Neural crest cell (in vitro differentiated cells): ENCODE data around the gene TUT7. TPM values are rescaled to one million over a fixed set of nuclear protein-coding genes. Genes with fewer than 3 reads are reported as not detected.

Experiments used
- DNase-seq: peaks from one replicate; pipeline ENCODE4 v3.0.0; 2021; ENCODE audit warnings: low read depth, mixed read lengths, low spot score
- H3K27ac Mint-ChIP-seq: one replicate; pipeline ENCODE4 v1.8.0; 2021; ENCODE audit warnings: mild to moderate bottlenecking, mixed read lengths; ENCODE audit not compliant: unreplicated experiment
- H3K27me3 Mint-ChIP-seq: 2 replicates; pipeline ENCODE4 v1.8.0; 2021; ENCODE audit warnings: low read depth, mild to moderate bottlenecking, mixed read lengths
- H3K36me3 Mint-ChIP-seq: 2 replicates; pipeline ENCODE4 v1.8.0; 2021; ENCODE audit warnings: low read depth, mild to moderate bottlenecking, mixed read lengths
- H3K4me1 Mint-ChIP-seq: 2 replicates; pipeline ENCODE4 v1.8.0; 2021; ENCODE audit warnings: mixed read lengths
- H3K4me3 Mint-ChIP-seq: one replicate; pipeline ENCODE4 v1.8.0; 2021; ENCODE audit warnings: mild to moderate bottlenecking, mixed read lengths
- H3K9me3 Mint-ChIP-seq: 2 replicates; pipeline ENCODE4 v1.8.0; 2021; ENCODE audit warnings: mixed read lengths
- total RNA-seq: library from RNA; stranded (reverse); gene quantifications from 2 replicates; pipeline ENCODE4 v1.2.1, GENCODE V29; 2021
- TF ChIP-seq, protein P1 (sequence below): fragments of 200-600 bp; sonication (generic); conservative IDR thresholded peaks from 2 replicates; pipeline ENCODE4 v1.5.0; 2021; ENCODE audit warnings: antibody characterized with exemption, mild to moderate bottlenecking

Gene TUT7
- total RNA-seq, 1 donor from 2014 or later = 16.9 TPM

DNA sequence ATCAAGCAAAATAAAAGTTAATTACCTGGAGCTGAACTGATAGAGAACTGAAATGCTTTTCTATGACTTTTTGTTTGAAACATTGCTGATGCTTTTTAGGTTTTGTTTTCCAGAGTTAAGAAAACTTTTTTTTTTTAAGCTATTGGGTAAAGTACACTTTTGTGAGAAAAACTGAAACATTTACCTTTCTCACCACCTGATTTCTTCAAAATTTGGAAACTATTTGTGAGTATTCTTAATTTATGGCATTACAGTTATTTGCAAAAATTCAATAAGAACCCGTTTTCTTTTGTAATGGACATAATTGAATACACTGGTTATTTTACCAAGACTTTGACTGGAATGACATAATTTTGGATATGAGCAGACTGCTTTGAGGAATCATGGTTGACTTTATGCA, 101.3 kb downstream of the TUT7 start:
- Mint-ChIP-seq H3K4me1 (peaks cover 4% of the 10 kb centered on the region), H3K27me3 (no peaks in the 10 kb centered on the region), H3K27ac (no peak overlapping the region), H3K36me3 (peaks cover 9% of the 10 kb centered on the region), H3K9me3 (peaks cover 3% of the 10 kb centered on the region), H3K4me3 (no peak overlapping the region)
- TF ChIP-seq, protein P1, sequence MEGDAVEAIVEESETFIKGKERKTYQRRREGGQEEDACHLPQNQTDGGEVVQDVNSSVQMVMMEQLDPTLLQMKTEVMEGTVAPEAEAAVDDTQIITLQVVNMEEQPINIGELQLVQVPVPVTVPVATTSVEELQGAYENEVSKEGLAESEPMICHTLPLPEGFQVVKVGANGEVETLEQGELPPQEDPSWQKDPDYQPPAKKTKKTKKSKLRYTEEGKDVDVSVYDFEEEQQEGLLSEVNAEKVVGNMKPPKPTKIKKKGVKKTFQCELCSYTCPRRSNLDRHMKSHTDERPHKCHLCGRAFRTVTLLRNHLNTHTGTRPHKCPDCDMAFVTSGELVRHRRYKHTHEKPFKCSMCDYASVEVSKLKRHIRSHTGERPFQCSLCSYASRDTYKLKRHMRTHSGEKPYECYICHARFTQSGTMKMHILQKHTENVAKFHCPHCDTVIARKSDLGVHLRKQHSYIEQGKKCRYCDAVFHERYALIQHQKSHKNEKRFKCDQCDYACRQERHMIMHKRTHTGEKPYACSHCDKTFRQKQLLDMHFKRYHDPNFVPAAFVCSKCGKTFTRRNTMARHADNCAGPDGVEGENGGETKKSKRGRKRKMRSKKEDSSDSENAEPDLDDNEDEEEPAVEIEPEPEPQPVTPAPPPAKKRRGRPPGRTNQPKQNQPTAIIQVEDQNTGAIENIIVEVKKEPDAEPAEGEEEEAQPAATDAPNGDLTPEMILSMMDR = no peak
- DNase-seq = no peak

DNA sequence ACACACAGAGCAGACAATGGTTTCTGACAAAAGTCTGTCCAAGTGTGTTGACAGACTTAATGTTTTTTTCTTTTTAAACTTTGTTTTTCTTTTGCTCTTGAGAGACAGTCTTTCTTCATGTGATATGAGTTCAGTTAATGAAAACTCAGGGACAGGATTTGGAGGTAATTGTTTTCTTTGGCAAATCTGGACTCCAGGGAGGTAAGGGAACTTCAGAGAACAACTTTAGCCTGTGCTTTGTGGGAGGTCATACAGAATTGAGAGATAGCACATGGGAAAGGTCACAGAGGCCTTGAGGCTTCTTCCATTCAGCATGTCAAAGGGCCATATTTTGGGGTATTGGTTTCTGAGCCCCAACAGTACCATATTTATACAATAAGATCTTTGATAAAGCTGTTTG, 104.1 kb downstream of the TUT7 start:
- no peaks in the 10 kb centered on the region for H3K27me3 Mint-ChIP-seq

DNA sequence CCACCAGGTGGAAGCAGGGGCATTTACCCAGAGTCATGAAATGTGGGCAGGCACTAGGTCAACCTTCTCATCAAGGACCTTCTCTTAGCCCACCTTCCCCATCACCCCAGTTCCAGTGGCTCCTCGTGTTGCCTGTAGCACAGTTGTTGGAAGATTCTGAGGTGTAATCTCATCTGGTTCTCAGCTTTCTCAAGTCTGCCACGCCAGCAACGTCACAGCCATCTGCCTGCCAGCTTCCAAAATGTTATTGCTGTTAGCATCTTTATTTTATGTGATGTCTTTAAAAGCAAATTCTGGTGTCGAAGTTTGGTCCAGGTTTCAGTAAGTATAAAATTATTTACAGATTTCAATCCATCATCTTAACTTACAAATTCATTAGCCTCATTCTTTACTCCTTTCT, 105.5 kb downstream of the TUT7 start:
- H3K4me1 Mint-ChIP-seq = peaks cover 13% of the 10 kb centered on the region
- H3K4me3 Mint-ChIP-seq = no peak overlapping the region
- TF ChIP-seq, protein P1 = no peak
- H3K27me3 Mint-ChIP-seq = no peaks in the 10 kb centered on the region
- no peak overlapping the region for H3K27ac Mint-ChIP-seq
- peaks cover 3% of the 10 kb centered on the region for H3K9me3 Mint-ChIP-seq
- DNase-seq = no peak
- peaks cover 3% of the 10 kb centered on the region for H3K36me3 Mint-ChIP-seq

More for the DNA sequence above, 104.1 kb downstream of the TUT7 start:
- no peak for DNase-seq
- no peak overlapping the region for H3K4me3 Mint-ChIP-seq
- peaks cover 7% of the 10 kb centered on the region for H3K36me3 Mint-ChIP-seq
- TF ChIP-seq, protein P1 = no peak
- H3K4me1 Mint-ChIP-seq = peaks cover 13% of the 10 kb centered on the region
- peaks cover 3% of the 10 kb centered on the region for H3K9me3 Mint-ChIP-seq
- no peak overlapping the region for H3K27ac Mint-ChIP-seq

DNA sequence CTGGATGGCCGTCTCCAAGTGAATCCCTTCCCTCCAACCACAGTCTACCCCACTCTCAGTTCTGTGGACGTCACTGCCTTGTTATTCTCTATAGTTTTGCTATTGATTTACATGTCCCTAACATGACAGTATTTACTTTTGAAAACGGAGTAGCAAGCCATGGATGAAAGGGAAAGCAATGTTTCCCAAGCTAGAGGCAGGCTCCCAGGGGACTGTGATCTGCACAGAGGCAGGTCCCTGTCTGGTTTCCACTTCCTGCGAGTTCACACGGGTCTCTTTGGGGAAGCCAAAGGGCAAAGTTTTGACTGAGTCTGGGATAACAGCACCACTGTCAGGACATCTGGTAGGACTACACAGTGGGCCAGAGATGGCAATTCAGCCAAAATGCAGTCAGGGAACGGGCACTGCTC, 107.5 kb downstream of the TUT7 start:
- H3K27ac Mint-ChIP-seq = no peak overlapping the region
- H3K9me3 Mint-ChIP-seq = no peaks in the 10 kb centered on the region
- TF ChIP-seq, protein P1 = no peak
- no peak for DNase-seq
- H3K4me3 Mint-ChIP-seq = peak overlapping the region; percentile 20
- H3K27me3 Mint-ChIP-seq = no peaks in the 10 kb centered on the region
- H3K36me3 Mint-ChIP-seq = no peaks in the 10 kb centered on the region
- H3K4me1 Mint-ChIP-seq = peaks cover 22% of the 10 kb centered on the region

DNA sequence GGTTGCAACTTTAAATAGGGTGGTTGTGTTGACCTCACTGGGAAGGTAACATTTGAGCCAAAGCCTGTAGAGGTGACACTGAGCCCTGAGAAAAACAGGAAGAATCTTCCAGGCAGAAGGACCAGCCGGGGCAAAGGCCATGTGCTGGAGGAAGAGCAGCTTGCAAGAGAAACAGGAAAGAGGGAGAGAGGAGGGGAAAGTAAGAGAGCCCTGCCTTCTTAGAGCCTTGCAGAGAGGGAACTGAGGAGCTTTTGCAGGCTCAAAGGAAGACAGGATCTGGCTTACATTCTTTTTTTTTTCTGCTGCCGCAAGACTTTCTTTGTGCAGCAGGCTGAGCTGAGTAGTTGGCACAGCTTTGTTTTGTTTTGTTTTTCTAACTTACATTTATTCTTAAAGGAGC, 112.1 kb downstream of the TUT7 start:
- peaks cover 16% of the 10 kb centered on the region for H3K4me1 Mint-ChIP-seq
- H3K27ac Mint-ChIP-seq = no peak overlapping the region
- no peak overlapping the region for H3K4me3 Mint-ChIP-seq
- H3K27me3 Mint-ChIP-seq = no peaks in the 10 kb centered on the region
- H3K9me3 Mint-ChIP-seq = no peaks in the 10 kb centered on the region
- no peak for DNase-seq
- TF ChIP-seq, protein P1 = no peak
- no peaks in the 10 kb centered on the region for H3K36me3 Mint-ChIP-seq

DNA sequence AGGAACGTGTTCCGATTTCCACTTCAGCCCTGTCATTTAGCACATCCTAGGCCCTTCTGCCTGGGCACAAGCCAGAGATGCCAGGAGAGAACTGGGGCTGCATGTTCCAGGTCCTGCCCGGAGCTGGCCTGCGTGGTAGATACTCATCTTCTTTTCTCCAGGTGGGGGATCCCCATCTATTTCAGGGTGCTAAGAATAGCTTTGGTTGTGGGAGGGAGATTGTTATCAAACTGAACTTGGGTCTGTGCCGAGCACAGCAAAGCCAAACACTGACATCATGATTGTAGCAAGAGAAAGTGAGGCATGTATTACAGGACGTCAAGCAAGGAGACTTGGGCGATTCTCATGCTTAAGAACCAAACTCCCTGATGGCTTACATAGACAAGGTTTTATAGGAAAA, 113.0 kb downstream of the TUT7 start:
- Mint-ChIP-seq H3K27me3 (no peaks in the 10 kb centered on the region), H3K9me3 (no peaks in the 10 kb centered on the region), H3K4me3 (no peak overlapping the region), H3K27ac (no peak overlapping the region), H3K36me3 (no peaks in the 10 kb centered on the region), H3K4me1 (peaks cover 11% of the 10 kb centered on the region)
- TF ChIP-seq, protein P1 = no peak
- no peak for DNase-seq
